HG02623 (cell line): ENCODE results near the gene F12.

Source experiments
- ATAC-seq: cut with Tn5 transposase; IDR thresholded peaks from one replicate; pipeline ENCODE4 v1.9.1; 2021; ENCODE audit warnings: moderate library complexity; ENCODE audit not compliant: unreplicated experiment

F12 gene

DNA sequence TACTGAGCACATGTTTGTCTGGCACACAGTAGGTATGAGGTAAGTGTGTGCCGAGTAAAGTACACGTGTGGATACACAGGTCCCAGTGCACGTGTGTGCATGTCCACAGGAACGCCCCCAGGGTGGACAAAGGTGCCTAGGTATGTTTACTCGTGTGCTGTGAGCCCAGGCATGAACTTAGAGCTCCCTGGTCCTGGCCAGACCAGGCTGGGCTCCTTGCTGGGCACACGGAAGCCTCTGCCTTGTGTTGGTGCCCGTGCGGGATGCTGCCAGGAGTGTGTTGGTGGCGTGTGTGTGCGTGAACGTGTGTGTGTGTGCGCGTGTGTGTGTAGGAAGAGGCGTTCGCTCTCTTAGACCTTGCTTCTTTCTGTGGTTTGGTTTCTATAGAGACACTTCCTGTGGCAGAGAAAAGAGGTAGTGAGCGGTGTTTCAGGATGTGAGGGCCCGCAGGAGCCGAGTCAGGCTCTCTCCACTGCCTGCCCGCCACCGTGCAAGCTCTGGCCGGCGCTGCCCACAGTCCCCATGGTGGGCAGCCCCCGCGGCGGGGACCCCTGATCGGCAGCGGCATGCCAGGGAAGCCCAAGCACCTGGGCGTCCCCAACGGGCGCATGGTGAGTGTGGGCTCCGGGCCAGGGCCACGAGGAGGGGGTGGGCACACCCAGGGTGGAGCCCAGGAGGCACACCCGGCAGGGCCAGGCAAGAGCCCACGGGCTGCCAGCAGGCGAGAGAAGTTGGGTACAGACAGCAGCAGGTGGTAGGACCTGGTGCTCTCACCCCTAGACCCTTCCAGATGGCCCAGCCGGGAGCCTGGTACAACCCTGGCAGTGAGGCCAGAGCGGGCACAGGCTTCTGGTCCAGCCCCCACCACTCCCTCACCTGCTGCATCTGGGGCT, 51.7 kb downstream of the F12 start, which contains the start of gene RGS14:
Gene RGS14 (plus strand): TSS at position 466 of the 893 bp plus-strand sequence. CDS start 101 bp downstream, at position 567.
- ATAC-seq = peak; percentile 88

DNA sequence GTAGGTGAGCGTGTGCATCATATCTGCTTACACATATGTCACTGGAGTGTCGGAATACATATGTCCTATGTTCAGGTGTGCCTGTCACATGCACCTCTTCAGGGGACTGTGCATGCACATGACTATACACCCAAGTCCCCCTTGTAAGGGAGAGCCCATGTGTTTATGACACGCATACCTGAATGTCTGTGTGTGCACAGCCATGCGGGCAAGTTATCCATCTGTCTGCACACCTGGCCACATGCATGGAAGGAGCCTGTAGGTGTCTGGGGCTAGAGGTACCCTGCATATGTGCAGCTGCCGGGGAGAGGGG, 52.3 kb downstream of the F12 start:
- ATAC-seq = no peak

DNA sequence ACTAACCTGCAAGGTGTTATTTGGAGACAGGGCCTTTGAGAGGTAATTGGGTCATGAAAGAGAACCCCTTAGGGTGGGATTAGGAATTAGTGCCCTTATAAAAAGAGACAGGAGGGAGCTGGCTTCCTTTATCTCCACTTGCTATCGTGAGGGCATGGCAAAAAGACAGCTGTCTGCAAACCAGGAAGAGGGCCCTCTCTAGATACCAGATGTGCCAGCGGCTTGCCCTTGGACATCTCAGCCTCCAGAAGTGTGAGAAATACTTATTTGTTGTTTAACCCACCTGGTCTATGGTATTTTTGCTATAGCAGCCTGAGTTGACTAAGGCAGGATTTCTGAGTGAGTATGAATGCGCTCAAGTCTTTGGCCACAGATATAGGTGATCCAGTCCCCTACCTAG, 52.6 kb downstream of the F12 start:
- ATAC-seq = no peak

DNA sequence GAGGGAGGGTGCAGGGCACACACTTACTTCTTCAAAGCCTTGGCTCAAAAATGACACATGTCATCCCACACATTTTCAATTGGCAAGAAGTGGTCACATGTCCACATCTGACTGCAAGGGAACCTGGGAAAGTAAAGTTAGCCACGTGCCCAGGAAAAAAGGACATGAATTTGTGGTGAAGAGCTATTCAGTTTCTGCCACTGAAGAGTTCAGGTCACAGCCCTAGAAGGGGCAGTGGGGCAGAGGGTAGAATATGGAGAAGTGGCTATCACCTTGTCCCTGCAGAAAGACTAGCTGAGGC, 53.5 kb downstream of the F12 start:
- ATAC-seq = no peak

DNA sequence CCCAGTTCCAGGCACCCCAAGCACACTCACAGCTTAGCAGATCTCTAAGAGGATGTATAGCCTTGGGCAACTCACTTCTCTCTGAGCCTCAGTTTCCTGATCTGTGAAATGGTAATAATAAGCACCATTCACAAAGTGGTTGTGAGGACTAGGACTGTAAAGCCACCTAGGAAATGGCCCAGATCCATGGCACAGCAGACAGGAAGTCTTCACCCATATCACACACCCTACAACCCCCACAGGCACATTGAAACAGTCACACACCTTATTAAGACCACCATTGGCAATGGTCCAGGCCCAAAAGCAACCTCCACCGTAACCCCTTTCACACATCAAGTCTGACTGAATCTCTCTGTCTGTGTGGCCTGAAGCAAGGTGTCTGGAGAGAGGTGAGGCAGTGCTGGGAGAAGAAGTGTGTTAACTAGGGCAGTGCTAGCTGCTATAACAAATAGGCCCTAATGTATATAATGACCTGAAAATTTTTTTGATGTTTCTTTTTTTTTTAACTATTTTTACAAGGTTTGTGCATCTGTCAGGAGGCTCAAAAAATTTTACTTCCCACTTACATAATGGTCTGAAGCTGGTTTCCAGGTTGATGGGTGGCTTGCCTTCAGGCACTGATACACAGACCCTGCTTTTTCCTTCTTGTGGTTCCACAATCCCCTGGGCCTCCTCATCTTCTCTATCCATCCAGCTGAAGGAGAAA, 54.0 kb downstream of the F12 start:
- ATAC-seq = no peak

DNA sequence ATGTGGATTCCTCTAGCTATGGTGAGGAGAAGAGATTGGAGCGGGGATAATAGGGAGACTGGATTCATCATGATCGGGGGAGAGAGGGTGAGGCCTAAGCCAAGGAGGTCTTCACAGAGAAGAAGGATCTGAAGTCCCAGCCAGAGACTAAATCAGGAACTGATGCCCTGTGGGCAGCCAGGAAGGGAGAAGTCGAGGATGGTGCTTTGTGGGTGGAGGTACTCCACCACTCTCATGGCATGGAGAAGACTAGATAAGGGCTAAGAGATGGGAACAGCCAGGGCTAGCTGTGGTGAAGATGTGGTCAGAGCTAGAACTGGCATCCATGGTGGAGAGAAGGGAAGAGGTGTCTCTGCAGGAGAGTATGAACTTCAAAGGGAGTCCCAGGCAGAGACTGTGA, 54.7 kb downstream of the F12 start:
- no peak for ATAC-seq

DNA sequence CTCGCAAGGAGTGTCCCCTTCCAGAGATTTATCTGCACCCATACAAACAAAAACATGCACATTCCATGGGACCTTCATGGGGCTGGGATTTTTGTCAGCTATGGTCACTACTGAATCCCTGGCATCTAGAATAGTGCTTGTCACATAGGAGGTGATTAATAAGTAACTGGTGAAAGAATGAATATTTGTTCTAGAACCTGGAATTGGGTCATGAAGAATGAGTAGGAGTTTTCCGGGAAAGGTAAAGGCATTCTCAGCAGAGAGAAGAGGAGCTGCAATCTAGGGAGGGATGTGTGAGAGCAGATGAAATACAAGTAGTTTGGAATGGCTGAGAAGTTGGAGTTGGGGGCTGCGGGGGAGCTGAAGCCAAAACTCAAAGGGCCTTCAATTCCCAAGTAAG, 55.1 kb downstream of the F12 start:
- ATAC-seq = no peak

DNA sequence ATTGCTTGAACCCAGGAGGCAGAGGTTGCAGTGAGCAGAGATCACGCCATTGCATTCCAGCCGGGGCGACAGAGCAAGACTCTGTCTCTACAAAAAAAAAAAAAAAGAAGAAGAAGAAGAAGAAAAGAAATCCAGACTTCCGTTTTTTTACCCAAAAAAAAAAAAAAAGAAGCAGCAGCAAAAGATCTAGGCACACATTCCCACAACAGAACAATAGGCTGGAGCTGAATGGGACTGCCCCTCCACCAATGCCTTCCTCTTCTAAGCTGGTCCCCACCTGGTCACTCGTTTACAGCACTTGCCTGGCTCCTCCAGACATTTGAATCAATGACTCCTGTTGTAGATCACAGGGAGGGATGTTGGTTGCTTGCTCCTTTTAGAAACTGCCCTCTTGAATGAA, 56.3 kb downstream of the F12 start:
- no peak for ATAC-seq
